Kidney capillary endothelial cell (primary cell): ENCODE data around the gene PRPF19.
"Not testable (repeated sequence)": the region's sequence is repeated elsewhere in the genome, so short reads cannot be mapped to it uniquely, and the experiment has no call there.

Source experiments
- DNase-seq: peaks from one replicate; pipeline ENCODE4 v3.0.0-alpha.2; 2018; ENCODE audit warnings: low spot score

PRPF19 gene

GRCh38 chr11:60923326-60923725, 16.9 kb upstream of the PRPF19 start:
- no peak for DNase-seq

- DNase-seq = no peak
Measured at GRCh38 chr11:60922906-60923305, 16.5 kb upstream of the PRPF19 start.

DNA sequence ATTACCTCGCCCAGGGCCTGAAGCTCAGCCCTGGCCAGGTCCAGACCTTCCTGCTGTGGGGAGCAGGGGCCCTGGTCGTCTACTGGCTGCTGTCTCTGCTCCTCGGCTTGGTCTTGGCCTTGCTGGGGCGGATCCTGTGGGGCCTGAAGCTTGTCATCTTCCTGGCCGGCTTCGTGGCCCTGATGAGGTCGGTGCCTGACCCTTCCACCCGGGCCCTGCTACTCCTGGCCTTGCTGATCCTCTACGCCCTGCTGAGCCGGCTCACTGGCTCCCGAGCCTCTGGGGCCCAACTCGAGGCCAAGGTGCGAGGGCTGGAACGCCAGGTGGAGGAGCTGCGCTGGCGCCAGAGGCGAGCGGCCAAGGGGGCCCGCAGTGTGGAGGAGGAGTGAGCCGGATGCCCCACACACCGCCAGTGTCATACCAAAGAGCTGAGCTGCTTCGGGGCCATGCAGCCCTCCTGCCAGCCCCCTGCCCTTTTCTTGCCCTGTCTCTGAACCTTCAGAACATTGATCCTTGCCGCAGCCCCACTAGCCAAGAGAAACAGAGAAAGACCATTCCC, 15.5 kb upstream of the PRPF19 start:
- DNase-seq = no peak

GRCh38 chr11:60921259-60921658, 14.9 kb upstream of the PRPF19 start:
- no peak for DNase-seq

GRCh38 chr11:60919956-60920355, 13.6 kb upstream of the PRPF19 start:
- no peak for DNase-seq

DNA sequence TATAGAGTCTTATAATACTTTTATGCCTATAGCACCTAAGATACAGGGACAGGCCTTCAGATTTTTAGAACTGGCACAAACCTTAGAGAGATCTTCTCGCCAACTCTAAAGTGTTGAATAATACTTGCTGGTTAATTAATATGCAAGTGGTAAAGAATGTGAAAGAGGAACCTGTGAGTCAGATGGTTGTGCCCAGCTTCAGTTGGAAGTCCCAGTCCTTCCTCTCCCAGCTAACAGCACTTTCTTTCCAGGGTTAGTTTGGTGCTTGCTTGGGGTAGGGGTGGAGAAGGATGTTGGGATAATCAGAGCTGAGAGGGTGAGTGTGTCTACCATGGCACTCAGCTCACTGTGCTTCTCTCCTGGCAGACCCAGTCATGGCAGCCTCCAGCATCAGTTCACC, 12.9 kb upstream of the PRPF19 start:
- DNase-seq = no peak

GRCh38 chr11:60918939-60919265, 12.5 kb upstream of the PRPF19 start:
- peak; percentile 40 for DNase-seq

- no peak for DNase-seq
Measured at GRCh38 chr11:60918251-60918938, 12.0 kb upstream of the PRPF19 start.

- DNase-seq = no peak
Measured at GRCh38 chr11:60917267-60917666, 10.9 kb upstream of the PRPF19 start.

DNA sequence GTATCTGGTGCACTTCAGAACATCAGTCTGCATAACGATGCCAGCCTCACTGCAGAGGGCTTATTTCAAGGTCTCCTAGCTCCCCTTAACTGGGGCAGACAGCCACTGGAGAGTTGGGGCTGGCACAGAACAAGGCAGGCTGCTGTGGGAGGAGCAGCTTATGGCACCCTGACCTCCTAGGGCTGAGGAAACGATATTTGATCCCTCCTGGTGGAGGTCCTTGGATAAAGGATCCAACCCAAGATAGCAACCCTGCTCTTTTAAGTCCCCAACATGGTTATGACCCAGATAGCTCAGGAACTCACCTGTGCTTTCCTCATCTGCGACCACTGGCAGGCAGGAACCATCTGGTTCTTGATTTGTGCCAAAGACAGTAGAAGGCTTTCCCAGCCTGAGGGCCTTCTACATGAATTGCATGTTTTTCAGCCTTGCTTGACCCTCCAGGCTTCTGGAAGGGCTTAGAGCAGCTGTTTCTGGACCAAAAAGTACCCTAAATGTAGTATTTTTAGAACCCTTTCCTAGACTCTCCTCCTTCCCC, 10.4 kb upstream of the PRPF19 start:
- no peak for DNase-seq

DNA sequence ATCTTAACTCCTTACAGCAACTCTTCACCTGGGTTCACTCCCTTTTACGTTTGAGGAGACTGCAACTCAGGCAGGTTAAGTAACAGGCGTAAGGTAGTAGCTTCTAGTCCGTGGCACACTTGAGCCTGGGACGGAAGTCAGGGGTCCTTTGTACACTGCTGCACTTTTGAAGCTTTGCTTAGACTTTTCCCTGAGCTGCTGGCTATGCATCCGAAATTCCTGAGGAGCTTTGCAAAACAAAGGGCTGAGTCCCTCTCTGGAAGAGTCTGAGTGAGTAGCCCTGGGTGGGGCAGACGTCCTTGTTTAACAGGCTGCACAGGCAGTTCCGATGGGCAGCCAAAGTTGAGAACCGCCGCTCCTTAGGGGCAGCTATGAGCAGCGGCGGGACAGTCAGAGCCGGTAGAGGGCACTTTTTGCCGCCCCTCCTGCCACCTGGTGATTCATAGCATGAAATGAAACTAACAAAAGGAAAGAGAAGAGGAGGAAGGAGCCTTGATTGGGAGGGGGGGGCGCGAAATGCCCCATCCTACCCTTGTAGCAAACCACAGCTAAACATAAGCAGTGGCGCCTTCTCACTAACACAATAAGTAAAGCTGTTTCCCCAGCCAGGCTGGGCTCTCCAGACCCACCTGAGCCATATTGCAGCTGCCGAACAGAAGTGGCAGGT, 9.0 kb upstream of the PRPF19 start:
- peak; percentile 72 for DNase-seq

- no peak for DNase-seq
Measured at GRCh38 chr11:60914633-60915247, 8.4 kb upstream of the PRPF19 start.

GRCh38 chr11:60913793-60914632, 7.6 kb upstream of the PRPF19 start, which contains the start of gene TMEM109:
Gene TMEM109, plus strand, starts transcription at chr11:60914158. Its CDS starts 5,536 bp downstream, at chr11:60919694.
- peak; percentile 87 for DNase-seq

DNA sequence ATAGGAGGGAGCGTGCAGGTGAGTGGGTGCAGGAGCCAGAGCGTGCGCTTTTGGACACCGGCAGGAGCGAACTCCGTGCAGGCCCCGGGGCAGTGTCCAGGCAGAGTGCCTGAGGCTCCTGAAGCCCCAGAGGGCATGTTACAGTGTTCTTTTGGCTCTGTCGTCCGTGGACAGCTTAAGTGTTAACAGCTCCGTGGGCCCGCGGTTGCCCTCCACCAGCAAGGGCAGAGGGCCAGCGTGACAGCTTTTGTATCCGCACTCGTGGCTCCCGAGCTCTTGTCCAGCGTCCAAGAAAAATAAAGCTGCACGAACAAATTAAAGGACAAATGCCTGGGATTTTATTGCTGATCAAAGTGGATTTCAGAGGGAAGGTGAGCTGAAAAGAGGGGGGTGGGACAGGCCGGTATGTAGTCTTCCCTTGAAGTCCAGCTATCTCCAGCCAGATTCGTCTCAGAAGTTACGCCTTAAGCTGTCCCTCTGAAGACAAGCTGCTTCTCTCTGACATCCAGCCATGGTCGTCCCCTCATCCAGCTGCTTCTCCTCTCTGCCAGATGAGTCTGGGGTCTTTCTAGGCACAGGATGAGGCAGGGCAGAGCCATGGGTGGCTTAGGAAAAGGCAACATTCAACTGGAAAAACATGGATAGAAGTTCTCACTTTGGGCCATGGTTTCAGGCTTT, 6.6 kb upstream of the PRPF19 start:
- DNase-seq = no peak

GRCh38 chr11:60912223-60912850, 6.0 kb upstream of the PRPF19 start:
- DNase-seq = no peak

- peak; percentile 63 for DNase-seq
Measured at GRCh38 chr11:60910711-60911380, 4.5 kb upstream of the PRPF19 start.

DNA sequence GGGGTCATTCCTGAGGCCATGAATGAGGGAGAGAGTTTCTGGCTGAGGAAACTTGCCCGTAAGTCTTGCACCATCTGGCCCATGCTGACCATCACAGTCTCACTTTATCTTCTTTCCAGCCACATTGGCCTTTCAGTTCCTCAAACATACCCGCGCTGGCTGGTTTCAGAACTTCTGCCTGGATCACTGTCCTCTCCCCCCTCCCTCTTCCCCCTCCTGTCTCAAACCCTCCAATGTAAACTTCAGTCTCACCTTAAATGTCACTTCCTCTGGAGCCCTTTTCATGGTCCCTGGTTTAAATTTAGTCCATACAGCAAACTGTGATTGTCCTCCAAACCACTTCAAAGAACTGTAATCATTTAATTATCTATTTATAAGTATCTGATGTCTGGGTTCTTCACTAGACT, 3.9 kb upstream of the PRPF19 start:
- DNase-seq = no peak

DNA sequence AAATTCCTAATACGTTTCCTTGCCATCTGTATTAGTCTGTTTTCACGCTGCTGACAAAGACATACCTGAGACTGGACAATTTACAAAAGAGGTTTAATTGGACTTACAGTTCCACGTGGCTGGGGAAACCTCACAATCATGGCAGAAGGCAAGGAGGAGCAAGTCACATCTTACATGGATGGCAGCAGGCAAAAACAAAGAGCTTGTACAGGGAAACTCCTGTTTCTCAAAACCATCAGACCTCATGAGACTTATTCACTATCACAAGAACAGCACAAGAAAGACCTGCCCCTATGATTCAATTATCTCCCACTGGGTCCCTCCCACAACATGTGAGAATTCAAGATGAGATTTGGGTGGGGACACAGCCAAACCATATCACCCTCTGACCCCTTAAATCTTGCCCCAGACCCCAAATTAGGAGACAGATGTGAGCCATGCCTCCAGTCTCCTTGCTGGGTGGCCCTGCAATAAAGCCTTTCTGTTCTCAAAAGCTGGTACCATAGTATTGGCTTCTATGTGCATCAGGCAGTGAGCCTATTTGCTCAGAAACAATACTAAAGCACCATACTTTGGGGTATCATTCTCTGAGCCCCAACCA, 3.4 kb upstream of the PRPF19 start:
- not testable (repeated sequence) for DNase-seq

- DNase-seq = no peak
Measured at GRCh38 chr11:60908803-60909202, 2.4 kb upstream of the PRPF19 start.
